Mesodermal cell (in vitro differentiated cells): ENCODE results near the gene RBBP9.
A peak's percentile ranks its signal among the peaks of the same experiment; 100 is the strongest.
"Not testable (repeated sequence)": the region's sequence is repeated elsewhere in the genome, so short reads cannot be mapped to it uniquely, and the experiment has no call there.

Source experiments
- H3K27ac ChIP-seq: 2 replicates; pipeline ENCODE4 v1.7.0; 2013; ENCODE audit warnings: mild to moderate bottlenecking, low read depth, low read length, moderate library complexity; ENCODE audit not compliant: severe bottlenecking
- H3K36me3 ChIP-seq: 2 replicates; pipeline ENCODE4 v1.7.1; 2013; ENCODE audit warnings: mild to moderate bottlenecking, low read length, moderate library complexity; ENCODE audit not compliant: control insufficient read depth, insufficient read depth
- H3K4me1 ChIP-seq: one replicate; pipeline ENCODE4 v1.7.1; 2013; ENCODE audit warnings: mild to moderate bottlenecking, low read length; ENCODE audit not compliant: insufficient read depth, control insufficient read depth, poor library complexity, severe bottlenecking
- H3K4me3 ChIP-seq: 2 replicates; pipeline ENCODE4 v1.7.0; 2013; ENCODE audit warnings: low read length, control low read depth, mild to moderate bottlenecking; ENCODE audit not compliant: insufficient read depth, poor library complexity, severe bottlenecking; ENCODE audit errors: extremely low read depth
- H3K9me3 ChIP-seq: 2 replicates; pipeline ENCODE4 v1.7.1; 2013; ENCODE audit warnings: mild to moderate bottlenecking, low read length, moderate library complexity; ENCODE audit not compliant: control insufficient read depth
- WGBS, 2 experiments: methylation state at CpG; one replicate each; pipeline ENCODE4 v1.1.5; 2013; ENCODE audit warnings: missing lambda C conversion rate in 2 of 2; ENCODE audit not compliant: insufficient coverage in 2 of 2; 5-methylcytosine and 5-hydroxymethylcytosine counted together

Gene RBBP9

DNA sequence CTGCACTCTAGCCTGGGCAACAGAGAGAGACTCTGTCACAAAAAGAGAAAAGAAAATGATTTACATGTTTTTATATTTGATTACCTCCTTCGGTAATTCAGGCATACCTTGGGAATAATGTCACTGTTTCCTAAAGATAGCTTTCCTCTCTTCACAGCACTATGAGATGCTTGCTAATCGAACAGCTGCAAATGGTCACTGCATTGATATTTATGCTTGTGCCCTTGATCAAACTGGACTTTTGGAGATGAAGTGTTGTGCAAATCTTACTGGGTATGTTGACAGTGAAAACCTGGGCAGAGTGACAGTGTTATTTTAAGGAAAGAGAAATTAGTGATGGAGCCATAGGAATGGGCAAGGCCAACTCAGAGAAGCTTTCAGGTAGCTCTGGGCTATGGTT is 30.3 kb upstream of the RBBP9 start:
- Histone ChIP-seq H3K4me3 (no peak overlapping the region), H3K4me1 (peaks cover 5% of the 10 kb centered on the region), H3K9me3 (no peaks in the 10 kb centered on the region), H3K27ac (no peak overlapping the region), H3K36me3 (peaks cover 83% of the 10 kb centered on the region)
- WGBS, 2 experiments: 100% methylated on average over 1 of the region's 2 CpGs

DNA sequence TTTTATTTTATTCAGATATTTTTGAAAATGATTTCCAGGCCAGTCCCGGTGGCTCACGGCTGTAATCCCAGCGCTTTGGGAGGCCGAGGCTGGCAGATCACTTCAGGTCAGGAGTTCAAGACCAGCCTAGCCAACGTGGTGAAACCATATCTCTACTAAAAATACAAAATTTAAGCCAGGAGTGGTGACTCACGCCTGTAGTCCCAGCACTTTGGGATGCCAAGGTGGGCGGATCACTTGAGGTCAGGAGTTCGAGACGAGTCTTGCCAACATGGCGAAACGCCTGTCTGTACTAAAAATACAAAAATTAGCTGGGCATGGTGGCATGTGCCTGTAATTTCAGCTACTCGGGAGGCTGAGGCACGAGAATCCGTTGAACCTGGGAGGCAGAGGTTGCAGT is 29.7 kb upstream of the RBBP9 start:
- not testable (repeated sequence) for H3K4me1 ChIP-seq, H3K9me3 ChIP-seq, H3K4me3 ChIP-seq, H3K27ac ChIP-seq
- peaks cover 86% of the 10 kb centered on the region for H3K36me3 ChIP-seq
- WGBS, 2 experiments: 82 to 88% methylated on average over 10 to 14 of the region's 14 CpGs

DNA sequence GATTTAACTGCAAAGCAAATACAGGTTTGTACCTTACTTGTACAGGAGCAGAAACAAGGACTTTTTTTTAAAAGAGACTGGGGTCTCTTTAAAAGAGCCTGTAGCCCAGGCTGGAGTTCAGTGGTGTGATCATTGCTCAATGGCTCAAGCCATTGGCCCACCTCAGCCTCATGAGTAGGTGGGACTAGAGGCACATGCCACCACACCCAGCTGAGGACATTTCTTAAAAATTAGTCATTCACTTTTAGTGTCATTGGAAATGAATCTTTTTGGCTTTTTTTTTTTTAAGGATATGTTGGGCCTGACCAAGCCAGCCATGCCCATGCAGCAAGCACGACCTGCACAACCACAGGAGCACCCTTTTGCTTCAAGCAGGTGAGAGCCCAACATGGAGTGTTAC is 27.6 kb upstream of the RBBP9 start:
- 93% methylated on average over 1 of the region's 1 CpG; no CpG with 5 or more reads in 1 of the 2 experiments for WGBS, 2 experiments
- Histone ChIP-seq H3K27ac (no peak overlapping the region), H3K36me3 (peaks cover 79% of the 10 kb centered on the region), H3K9me3 (no peaks in the 10 kb centered on the region), H3K4me3 (no peak overlapping the region), H3K4me1 (peaks cover 5% of the 10 kb centered on the region)

DNA sequence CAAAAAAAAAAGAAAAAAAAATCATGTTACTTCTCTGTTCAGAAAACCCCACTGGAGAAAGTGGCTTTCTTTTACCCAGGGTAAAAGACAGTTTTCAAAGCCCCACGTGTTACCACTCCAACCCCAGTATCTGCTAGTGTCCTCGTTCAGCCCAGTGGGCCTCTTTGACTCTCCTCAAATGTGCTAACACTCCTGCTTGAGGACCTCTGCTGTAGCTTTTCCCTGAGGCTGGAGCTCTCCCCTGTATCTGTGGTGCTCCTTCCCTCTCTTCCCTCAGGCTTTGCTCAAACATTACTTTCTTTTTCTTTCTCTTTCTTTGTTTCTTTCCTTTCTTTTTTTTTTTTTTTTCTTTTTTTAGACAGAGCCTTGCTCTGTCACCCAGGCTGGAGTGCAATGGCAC is 26.0 kb upstream of the RBBP9 start:
- 96 to 100% methylated on average over 2 of the region's 2 CpGs for WGBS, 2 experiments
- Histone ChIP-seq H3K9me3 (no peaks in the 10 kb centered on the region), H3K4me1 (peaks cover 5% of the 10 kb centered on the region), H3K27ac (no peak overlapping the region), H3K4me3 (no peak overlapping the region), H3K36me3 (peaks cover 71% of the 10 kb centered on the region)

DNA sequence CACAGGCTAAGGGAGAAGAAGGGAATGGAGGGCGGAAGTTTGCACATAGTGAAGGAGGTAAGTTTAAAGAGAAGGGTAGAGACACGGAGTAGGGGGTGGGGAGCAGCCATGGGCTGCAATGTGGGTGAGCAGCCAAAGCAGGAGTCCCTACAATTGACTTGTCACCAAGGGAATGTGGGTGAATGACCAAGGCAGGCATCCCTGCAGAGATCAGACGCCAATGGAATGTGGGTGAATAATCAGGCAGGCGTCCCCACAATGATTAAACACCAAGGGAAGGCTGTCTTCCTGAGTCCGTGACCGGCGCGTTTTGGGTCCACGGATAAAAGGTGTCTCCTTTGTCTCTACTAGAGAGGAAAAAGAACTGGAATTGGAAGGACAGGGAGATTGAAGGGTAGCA is 25.0 kb upstream of the RBBP9 start:
- not testable (repeated sequence) for H3K9me3 ChIP-seq, H3K4me1 ChIP-seq, H3K27ac ChIP-seq, H3K4me3 ChIP-seq
- peaks cover 67% of the 10 kb centered on the region for H3K36me3 ChIP-seq
- WGBS, 2 experiments: 93 to 98% methylated on average over 7 to 9 of the region's 9 CpGs

DNA sequence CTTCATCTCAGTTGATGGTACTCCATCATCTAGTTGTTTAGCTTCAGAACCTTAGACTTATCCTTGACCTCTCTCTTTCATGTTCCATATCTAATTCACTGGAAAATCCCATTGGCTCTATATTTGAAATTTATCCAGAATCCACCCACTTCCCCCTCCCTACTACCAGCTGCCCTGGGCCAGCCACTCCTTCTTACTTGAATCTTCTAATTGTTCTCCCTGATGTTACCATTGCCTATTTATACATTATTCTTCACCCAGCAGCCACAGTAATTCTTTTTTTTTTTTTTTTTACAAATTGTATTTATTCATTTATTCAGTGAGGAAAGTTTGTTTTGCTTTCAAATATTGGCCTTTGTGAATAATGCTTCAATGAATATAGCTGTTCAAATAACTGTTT is 18.9 kb upstream of the RBBP9 start:
- H3K27ac ChIP-seq: no peak overlapping the region
- H3K36me3 ChIP-seq: peaks cover 75% of the 10 kb centered on the region
- H3K9me3 ChIP-seq: no peaks in the 10 kb centered on the region
- no peaks in the 10 kb centered on the region for H3K4me1 ChIP-seq
- H3K4me3 ChIP-seq: no peak overlapping the region

DNA sequence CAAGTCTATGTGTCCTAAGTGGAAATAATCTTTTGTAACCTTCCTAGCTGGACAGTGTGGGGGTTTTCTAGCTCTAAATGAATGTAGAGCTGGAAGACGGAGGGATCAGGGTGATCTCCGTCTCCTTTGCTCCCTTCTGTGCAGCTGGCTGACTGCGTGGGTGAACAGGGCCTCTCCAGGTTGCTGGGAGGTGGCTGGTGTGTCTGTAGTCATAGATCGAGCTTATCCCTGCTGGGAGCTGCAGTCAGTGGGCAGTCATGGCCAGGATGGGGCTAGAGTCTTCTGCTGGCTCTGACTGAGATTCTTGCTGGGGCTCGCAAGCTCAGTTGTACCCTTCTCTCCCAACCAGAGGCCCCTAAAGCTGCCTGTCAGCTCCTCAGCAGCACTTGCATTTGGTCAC is 17.1 kb upstream of the RBBP9 start:
- WGBS, 2 experiments: 92 to 95% methylated on average over 5 of the region's 5 CpGs
- H3K27ac ChIP-seq: no peak overlapping the region
- no peak overlapping the region for H3K4me3 ChIP-seq
- H3K9me3 ChIP-seq: no peaks in the 10 kb centered on the region
- peaks cover 79% of the 10 kb centered on the region for H3K36me3 ChIP-seq
- H3K4me1 ChIP-seq: no peaks in the 10 kb centered on the region

DNA sequence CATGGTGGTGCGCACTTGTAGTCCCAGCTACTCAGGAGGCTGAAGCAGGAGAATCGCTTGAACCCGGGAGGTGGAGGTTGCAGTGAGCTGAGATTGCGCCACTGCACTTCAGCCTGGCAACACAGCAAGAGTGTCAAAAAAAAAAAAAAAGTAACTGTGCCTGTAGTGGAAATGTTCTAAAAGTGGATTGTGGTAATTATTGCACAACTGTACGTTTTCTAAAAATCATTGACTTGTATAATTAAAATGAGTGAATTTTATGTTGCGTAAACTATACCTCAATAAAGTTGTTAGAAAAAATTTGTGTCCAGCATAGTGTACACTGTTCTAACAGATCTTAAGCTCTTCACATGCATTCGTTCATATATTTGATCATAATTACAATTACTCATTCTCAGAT is 16.2 kb upstream of the RBBP9 start:
- no peak overlapping the region for H3K4me3 ChIP-seq
- no peaks in the 10 kb centered on the region for H3K4me1 ChIP-seq
- WGBS, 2 experiments: 89 to 94% methylated on average over 4 of the region's 7 CpGs
- peaks cover 76% of the 10 kb centered on the region for H3K36me3 ChIP-seq
- H3K27ac ChIP-seq: no peak overlapping the region
- no peaks in the 10 kb centered on the region for H3K9me3 ChIP-seq

DNA sequence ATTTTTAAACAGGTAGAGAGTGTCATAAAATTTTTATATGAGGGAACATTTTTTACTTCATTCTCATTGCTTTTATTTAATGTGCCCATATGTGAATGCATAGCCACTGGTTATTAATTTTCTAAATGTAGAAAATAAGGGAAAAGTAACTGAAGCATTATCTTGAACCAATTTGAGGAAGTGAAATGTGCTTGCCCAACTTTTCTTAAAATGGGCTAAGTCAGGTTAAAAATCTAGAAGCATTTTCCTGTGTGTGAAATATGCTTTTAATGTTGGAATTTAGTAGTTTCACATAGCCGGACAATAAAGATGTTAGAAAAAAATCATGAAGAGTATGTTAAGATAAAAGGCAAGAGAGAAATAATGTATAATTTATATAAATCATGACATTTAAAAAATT is 14.5 kb upstream of the RBBP9 start:
- no peaks in the 10 kb centered on the region for H3K9me3 ChIP-seq
- no CpG with 5 or more reads among the region's 1 CpG for WGBS, 2 experiments
- no peaks in the 10 kb centered on the region for H3K4me1 ChIP-seq
- peaks cover 65% of the 10 kb centered on the region for H3K36me3 ChIP-seq
- H3K4me3 ChIP-seq: no peak overlapping the region
- no peak overlapping the region for H3K27ac ChIP-seq

DNA sequence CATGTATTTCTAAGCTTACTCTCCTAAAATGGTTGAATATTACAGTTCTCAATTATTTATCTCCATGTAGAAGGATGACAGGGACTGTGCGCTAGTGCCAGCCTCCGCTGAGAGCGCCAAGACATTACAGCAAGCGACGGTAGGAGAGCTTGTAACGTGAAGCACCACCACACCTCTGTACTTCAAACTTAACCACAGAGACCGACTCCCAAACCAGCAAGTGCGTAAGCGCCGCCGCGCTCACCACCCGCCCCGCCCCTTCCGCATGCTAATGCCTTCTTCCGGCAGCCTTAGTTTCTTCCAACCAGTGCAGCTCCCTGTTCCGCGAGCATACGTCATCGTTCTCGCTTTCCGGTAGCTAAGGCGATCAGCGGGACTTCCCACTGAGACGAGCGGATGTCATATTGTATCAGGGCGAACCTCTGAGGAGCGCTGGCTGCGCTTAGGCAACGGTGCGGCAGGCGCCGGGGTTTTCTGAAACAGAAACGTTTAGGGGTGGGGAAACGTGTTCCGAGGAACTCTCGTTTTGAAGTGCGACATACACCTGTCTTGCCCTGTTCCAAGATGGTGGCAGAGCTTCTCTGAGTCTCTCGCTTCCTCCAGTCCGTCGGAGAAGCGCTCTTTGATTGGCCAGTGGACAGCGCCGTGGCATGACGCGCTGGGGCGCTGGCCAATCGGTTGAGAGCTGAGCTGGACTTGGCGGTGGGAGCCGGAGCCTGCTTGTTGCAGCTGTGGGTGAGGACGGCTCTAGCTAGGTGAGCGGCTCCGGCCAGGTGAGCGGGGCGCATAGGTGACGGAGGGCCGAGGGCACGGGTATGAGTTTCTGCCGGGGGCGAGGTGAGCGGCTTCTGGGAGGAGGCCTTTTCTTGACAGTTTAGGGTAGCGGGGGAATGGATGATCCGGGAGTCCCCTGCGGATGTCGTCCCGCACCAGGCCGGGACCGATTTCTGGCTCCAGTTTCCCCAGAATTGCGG is 10.5 kb upstream of the RBBP9 start, which contains the start of gene SEC23B:
Gene SEC23B, plus strand, starts transcription at position 723 of the 974 bp plus-strand sequence. CDS start 2,896 bp downstream, outside the sequence.
- 0 to 1% methylated on average over 60 to 61 of the region's 69 CpGs for WGBS, 2 experiments

DNA sequence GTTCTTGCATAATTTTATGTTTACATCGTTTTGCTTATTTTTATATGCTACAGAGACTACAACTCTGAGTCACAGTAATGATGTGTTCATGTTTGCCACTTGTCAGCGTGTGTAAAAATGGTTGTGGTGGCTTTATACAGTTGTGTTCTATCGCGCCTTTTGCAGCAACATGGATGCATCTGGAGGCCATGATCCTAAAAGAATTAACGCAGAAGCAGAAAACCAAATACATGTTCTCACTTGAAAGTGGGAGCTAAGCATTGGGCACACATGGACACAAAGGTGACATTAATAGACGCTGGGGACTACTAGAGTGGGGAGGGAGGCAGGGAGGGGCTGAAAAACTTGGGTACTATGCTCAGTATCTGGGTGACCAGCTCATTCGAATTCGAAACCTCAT is 9.7 kb upstream of the RBBP9 start:
- peak overlapping the region; percentile 96 for H3K27ac ChIP-seq
- 71 to 81% methylated on average over 5 to 7 of the region's 8 CpGs for WGBS, 2 experiments
- H3K36me3 ChIP-seq: peaks cover 24% of the 10 kb centered on the region
- H3K4me3 ChIP-seq: peak overlapping the region; percentile 73
- no peaks in the 10 kb centered on the region for H3K4me1 ChIP-seq
- H3K9me3 ChIP-seq: no peaks in the 10 kb centered on the region

More for the DNA sequence above, 10.5 kb upstream of the RBBP9 start, which contains the start of gene SEC23B:
- peaks cover 31% of the 10 kb centered on the region for H3K36me3 ChIP-seq
- H3K4me3 ChIP-seq: peak within 1 kb of the TSS; percentile 73
- H3K9me3 ChIP-seq: no peaks in the 10 kb centered on the region
- H3K4me1 ChIP-seq: no peaks in the 10 kb centered on the region
- peak within 1 kb of the TSS; percentile 96 for H3K27ac ChIP-seq
